ENCODE measurements around the gene KIF19. TPM values are rescaled to one million over a fixed set of nuclear protein-coding genes. Genes with fewer than 3 reads are reported as not detected.
"Not testable (repeated sequence)": the region's sequence is repeated elsewhere in the genome, so short reads cannot be mapped to it uniquely, and the experiment has no call there.

Gene KIF19
- total RNA-seq, 1 experiment from 2014 or later, result not detected

DNA sequence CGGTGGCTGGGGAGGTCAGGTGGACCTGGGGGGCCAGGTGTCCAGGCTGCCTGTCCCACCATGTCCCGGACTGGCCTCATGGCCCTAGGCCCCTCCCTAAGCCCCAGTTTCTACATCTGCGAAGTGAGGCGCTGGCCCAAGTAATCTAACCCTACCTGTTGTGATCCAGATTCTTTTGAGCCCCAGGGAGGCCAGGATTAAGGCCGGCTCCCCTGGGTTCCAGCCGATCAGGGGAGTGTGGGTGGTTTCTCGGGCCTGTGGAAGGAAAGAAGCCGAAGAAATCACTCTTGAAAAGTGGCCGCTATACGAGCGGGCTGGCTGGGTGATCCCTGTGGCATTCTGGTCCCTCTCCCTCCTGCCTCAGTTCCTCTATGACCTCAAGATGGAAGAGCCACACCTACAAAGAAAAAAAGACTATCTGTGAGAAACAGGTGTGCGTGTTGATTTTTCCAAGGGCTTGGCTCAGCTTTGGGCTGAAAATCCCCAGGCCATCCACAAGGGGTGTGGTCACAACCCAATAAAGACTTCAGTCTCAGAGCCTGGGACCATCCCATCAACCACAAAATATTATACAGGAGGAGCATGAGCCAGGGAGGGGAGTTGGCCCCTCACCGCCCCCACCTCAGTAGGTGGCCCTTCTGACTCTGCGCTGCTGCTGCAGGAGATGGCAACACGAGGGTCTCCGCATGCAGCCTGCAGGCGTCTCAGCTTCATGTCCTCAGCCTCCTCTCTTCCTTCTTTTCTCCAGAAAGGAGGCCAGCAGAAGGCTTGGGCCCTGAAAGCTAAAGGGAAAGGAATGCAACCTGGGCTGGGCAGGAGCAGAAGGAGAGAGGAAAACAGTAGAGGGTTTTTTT is 61.6 kb downstream of the KIF19 start:
- DNase-seq (ENCODE audit: low read depth), result no peak

DNA sequence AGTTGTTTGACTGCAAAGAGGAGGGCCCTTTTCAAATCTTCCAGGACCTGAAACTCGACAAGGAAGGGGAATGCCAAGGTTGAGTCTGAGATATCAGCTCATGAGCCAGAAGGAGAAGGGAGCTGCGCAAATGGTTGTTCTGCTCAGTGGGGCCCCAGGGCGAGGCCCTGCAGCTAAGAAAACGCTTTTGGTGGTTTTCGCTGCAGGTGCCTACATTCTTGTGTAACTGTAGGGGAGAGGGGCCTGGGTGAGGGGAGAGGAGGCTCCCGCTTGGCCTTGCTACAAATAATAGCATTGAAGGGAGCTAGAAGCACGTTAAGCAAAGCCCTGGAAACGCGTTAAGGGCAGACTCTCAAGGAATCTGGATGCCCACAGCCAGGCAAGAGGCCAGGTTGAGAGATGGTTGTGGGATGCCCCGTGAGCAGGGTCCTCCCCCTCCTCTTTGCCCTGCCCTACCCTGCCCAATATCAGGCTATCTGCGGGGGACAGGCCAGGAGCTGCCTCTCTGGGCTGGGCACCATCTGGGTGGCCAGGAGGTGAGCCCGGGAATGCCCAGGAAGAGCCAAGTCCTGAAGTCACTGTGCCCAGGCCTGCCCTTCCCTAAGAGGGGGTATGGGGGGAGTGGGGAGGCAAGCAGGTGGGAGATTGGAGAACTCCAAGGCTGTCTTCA is 63.2 kb downstream of the KIF19 start:
- DNase-seq (ENCODE audit: low read depth), result no peak

DNA sequence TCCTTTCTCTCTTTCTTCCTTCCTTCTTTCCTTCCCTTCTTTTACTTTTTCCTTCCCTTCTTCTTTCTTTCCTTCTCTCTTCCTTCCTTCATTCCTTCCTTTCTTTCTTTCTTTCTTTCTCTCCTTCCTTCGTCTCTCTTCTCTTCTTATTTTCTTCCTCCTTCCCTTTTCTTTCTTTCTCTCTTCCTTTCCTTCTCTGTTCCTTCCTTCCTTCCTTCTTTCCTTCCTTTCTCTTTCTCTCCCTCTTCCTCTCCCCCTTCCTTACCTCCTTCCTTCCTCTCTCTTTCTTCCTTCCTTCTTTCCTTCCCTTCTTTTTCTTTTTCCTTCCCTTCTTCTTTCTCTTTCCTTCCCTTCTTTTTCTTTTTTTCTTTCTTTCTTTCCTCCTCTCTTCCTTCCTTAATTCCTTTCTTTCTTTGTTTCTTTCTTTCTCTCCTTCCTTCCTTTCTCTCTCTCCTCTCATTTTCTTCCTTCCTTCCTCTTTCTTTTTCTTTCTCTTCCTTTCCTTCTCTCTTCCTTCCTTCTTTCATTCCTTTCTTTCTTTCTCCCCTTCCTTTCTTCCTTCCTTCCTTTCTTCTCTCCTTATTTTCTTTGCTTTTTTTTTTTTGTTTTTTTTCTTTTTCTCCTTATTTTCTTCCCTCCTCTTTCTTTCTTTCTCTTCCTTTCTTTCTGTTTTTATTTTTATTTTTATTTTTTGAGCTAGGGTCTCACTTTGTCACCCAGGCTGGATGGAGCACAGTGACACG is 64.1 kb downstream of the KIF19 start:
- DNase-seq (ENCODE audit: low read depth), result no peak

DNA sequence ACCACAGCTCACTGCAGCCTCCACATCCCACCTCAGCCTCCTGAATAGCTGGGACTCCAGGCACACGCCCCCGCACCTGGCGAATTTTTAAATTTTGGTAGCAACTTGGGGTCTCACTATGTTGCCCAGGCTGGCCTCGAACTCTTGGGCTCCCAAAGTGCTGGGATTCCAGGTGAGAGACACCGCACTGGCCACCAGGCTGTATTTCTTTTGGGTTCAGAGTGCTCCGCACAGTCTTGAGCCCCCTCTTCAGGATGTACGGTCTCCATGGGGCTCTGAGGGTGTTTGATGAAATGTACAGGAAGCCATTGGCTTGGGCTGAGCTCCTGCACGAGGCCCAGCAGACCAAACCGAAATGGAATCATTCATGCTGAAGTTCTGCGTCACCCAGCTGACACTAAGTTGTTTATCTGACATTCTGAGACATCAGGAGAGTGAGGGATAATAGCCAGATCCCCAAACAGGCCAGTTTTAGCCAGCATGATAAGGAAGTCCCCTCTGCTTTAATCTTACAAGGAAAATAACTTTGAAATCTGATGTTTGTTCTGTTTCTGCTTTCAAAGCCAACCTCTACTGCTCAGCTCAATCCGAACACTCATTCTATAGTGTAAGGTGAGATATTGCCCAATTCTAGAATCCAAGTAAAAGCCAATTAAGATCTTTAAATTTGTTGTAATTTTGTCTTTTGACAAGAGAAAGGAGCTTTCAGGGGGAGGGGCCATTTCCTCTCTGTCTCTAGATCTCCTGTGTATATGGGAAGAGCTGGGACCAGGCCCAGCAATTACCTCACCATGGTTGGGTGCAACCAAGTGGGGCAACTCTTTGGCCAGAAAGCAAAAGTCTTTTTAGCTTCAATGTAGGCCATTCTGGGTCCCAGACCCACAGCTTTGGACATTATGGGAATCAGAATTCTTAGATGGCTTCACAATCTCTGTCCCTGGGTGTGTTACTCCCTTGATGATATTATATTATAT is 64.9 kb downstream of the KIF19 start:
- peak; percentile 32 for DNase-seq (ENCODE audit: low read depth)

DNA sequence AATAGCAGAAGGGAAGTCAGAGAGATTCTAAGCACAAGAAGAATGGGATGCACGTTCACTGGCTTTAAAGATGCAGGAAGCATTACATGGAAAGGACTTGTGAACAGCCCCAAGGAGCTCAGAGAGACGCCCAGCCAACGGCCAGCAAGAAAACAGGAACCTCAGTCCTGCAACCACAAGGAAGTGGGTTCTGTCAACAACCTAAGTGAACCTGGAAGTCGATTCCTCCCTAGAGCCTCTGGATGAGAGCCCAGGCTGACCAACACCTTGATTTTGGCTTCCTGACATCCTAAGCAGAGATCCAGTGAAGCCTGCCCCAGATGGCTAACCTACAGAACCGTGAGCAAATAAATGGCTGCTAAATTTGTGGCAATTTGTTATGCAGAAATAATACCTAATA is 65.7 kb downstream of the KIF19 start:
- no peak for DNase-seq (ENCODE audit: low read depth)

DNA sequence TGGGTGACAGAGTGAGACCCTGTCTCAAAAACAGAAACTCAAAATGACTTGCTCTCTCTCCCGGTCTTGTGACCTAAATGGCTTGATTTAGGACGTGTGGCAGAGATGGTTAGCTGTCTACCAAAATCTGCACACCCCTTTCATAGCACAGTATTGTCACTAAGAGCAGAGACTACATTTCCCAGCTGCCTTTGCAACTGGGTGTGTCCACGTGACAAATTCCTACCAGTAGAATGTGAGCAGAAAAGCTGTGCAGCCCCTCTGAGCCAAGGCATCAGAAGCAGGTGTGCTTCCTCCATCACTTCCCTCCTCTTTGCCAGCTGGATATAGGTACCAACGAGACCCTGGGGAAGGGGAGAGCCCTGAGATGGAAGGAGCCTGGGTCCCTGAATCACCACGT is 66.8 kb downstream of the KIF19 start:
- DNase-seq (ENCODE audit: low read depth), result no peak

DNA sequence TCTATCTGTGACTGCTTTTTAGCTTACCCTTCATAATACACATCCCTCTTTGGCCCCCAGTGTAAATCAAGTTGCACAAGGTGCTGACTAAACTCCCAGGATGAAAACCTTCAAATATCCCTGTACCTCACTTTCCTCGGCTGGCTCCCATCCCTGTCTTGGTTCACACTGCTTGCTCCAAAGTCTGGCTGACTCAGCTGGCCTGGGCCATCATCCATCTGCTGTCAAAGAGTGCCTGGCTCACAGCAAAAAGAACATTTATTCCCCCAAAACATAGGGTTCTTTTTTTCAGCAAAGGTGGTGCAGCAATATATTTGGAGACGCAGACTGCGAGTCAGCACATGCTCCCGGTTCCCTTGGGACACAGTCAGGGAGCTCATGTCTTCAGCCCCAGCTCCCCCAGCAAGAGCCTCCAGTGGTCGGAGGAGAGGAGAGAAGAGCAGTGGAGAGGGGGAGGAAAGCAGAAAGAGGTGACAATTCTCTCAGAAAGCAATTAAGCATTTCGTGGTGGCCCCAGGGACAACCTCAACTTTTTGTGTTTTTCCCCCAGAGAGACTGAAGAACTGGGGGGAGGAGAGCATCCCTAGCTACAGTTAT is 67.4 kb downstream of the KIF19 start:
- DNase-seq (ENCODE audit: low read depth), result no peak

DNA sequence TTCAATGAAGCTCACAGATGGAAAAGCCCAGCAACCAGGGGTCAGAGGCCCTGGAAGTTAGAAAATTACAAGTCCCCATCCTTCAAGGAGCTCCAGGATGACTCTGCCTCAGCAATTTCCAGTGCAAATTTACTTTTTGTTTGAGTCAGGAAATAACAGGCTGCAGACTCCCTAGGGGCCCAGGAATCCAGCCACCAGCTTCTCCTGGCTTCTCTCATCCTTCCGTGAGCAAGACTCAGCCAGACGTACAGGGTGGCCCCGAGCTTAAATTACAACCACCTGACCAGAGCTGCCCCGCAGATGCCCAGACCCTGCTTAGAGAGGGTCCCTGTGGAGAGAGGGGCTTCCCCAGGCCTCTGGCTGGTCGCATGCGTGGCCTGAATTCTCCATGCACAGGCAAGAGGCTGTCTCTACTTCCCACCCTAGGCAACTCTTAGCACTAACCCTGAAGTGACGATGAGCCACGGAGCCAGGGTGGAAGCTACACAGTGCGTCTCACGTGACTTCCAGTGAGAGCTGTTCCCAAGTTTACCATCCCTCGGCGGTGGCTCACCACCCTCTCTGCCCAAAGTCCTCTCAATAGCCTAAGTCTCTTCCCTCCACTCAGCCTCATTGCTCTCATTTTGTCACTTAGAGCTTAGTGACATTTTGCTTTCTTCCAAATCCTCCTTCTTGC is 68.4 kb downstream of the KIF19 start:
- no peak for DNase-seq (ENCODE audit: low read depth)

DNA sequence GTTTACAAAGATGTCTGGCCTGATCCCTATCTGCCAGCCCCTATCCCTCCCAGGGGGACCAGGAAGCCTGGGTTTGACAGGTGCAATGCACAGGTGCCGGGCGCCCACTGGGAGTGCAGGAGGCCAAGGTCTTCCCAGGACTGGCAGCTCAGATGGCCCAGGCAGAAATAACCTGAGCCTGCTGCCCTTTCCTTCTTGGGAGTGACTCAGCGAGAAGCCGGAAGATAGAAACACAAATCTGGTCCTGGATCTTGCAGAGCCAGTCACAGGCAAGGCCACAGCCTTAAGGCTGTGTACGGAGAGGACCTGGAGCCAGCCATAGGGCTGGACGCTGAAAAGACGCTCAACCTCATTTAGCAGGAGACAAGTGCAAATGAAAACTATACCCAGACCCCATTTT is 69.0 kb downstream of the KIF19 start:
- peak; percentile 55 for DNase-seq (ENCODE audit: low read depth)

DNA sequence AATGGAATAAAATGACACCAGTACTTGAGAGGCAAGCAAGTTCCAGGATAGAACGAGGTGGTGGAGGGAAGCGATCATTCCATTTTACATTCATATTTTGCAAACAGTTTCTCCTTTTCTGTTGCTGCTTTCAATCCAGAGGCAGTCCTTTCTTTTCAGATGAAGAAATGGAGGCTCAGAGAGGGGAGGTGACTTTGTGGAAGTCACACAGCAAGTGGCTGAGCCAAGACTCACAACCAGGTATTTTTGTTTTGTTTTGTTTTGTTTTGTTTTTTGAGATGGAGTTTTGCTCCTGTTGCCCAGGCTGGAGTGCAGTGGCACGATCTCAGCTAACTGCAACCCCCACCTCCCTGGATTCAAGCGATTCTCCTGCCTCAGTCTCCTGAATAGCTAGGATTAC is 70.5 kb downstream of the KIF19 start:
- DNase-seq (ENCODE audit: low read depth), result no peak

DNA sequence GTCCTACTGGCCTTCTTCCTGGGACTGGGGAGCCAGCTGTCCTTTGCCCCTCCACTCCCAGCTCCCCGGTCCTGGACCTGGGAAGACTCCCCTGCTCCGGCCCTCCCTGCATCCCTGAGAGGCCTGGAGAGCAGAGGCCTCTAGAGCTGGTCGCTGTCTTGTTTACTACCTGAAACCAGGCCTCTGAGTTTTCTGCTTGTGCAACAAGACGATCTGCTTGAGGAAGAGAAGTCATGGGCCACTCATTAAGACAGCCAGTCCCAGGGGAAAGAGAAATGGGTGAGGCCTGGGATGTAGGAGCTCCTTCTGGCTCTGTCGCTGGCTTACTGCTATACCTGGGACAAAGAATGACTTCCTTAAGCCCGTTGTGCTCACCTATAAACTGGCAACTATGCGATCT is 76.0 kb downstream of the KIF19 start:
- DNase-seq (ENCODE audit: low read depth), result no peak

DNA sequence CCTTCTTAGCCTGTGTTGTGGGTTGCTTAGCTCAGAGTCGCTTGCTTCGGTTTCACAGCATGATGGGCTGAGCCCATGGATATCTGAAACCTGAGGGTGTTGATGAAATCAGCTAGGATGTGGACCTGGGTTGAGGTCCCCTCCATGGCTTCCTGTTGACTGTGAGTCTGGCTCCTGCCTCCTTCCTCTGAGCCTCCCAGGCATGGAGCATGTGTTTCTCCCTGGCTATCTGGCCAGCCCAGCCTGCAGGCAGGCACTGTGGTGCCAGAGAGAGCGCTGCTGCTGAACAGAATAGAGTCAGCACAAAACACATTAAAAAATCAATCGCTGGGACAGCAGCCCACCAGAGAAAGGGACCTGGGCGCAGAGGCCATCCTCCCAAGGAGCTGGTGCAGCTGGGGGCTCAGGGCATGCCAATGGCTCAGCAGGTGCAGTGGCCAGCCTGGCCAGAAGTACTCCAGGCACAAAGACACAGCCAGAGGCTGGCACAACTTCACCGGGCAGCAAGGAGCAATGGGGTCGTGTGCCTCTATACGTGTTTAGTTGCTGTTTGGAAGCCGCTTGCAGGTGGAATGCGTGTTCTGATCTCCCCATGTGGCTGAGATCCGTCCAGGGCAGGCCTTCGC is 77.6 kb downstream of the KIF19 start:
- DNase-seq (ENCODE audit: low read depth), result no peak

DNA sequence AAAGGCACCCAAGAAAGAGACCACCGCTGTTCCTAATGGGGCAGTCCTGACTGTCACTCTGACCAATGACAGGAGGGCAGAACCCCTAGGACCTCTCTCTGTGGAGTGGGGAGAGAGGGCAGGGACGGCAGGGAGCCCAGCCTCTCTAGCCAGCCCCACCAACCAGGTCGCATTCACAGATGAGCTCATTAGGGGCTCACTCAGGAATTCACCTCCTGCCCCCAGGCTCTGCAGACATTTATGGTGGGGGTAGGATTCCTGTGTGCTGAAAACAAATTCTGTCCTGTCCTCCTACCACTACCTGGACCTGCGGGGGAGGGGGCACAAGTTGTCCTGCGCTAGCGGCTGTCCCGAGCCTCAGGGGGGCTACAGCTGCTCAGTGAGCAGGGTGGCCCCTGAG is 78.2 kb downstream of the KIF19 start:
- no peak for DNase-seq (ENCODE audit: low read depth)

DNA sequence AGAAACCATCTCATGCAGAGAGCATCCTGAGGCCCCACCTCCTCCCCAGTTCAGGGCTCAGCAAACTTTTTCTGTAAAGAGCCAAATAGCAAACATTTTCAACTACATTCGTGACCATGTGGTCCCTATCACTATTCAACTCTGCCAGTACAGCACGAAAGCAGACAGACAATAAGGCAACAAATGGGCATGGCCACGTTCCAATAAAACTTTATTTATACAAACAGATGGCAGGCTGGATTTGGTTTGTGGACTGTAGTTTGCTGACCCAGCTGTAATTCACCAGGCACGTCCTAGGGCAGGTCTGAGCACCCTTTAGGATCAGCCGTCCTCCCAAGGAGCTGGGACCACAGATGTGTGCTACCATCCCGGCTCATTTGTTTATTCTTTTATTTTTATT is 78.8 kb downstream of the KIF19 start:
- DNase-seq (ENCODE audit: low read depth), result no peak

DNA sequence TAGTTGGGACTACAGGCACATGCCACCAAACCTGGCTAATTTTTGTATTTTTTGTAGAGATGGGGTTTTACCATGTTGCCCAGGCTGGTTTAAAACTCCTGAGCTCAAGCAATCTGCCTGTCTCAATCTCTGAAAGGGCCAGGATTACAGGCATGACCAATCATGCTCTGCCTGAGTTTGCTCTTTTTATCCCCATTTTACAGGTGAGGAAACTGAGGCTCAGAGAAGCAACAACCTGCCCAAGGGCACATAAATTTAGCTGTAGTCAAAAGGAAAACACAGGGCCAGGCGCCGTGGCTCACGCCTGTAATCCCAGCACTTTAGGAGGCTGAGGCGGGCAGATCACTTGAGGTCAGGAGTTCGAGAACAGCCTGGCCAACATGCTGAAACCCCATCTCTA is 79.3 kb downstream of the KIF19 start:
- DNase-seq (ENCODE audit: low read depth), result not testable (repeated sequence)

Other genes starting within 250 kb of the KIF19 start
- 642 and 1,240 TPM in 2 replicates for gene RPL38, start 122.5 kb upstream of the KIF19 start, total RNA-seq (2014; rRNA removed; shearing (Covaris generic))
- gene TTYH2, start 112.7 kb upstream of the KIF19 start, total RNA-seq (2014; rRNA removed; shearing (Covaris generic)), result 0.96 and 2.4 TPM in 2 replicates
- gene DNAI2, start 52.0 kb upstream of the KIF19 start, total RNA-seq (2014; rRNA removed; shearing (Covaris generic)), result not detected in 2 replicates
- not detected in 2 replicates for gene BTBD17, start 35.6 kb downstream of the KIF19 start, total RNA-seq (2014; rRNA removed; shearing (Covaris generic))
- gene GPR142, start 41.3 kb downstream of the KIF19 start, total RNA-seq (2014; rRNA removed; shearing (Covaris generic)), result not detected in 2 replicates
- 133 and 154 TPM in 2 replicates for gene GPRC5C, start 105.9 kb downstream of the KIF19 start, total RNA-seq (2014; rRNA removed; shearing (Covaris generic))
- not detected in 2 replicates for gene CD300A, start 140.4 kb downstream of the KIF19 start, total RNA-seq (2014; rRNA removed; shearing (Covaris generic))
- not detected in 2 replicates for gene CD300LB, start 205.2 kb downstream of the KIF19 start, total RNA-seq (2014; rRNA removed; shearing (Covaris generic))
- not detected in 2 replicates for gene CD300C, start 219.9 kb downstream of the KIF19 start, total RNA-seq (2014; rRNA removed; shearing (Covaris generic))
- gene CD300H, start 241.3 kb downstream of the KIF19 start, total RNA-seq (2014; rRNA removed; shearing (Covaris generic)), result not detected in 2 replicates